NB4 (cell line): ENCODE results near the gene FARP1.

Experiments
- MAX ChIP-seq: IDR thresholded peaks from 2 replicates; pipeline ENCODE4 v1.6.1; 2011; ENCODE audit warnings: low read depth, low read length
- POLR2A ChIP-seq: IDR thresholded peaks from 2 replicates; pipeline ENCODE4 v1.6.1; 2011; ENCODE audit warnings: mild to moderate bottlenecking; ENCODE audit not compliant: insufficient read length; ENCODE audit errors: extremely low read depth
- TF ChIP-seq, protein P1 (sequence below): IDR thresholded peaks from one replicate; pipeline ENCODE4 v1.5.1; 2012; ENCODE audit warnings: low read depth, low read length

DNA sequence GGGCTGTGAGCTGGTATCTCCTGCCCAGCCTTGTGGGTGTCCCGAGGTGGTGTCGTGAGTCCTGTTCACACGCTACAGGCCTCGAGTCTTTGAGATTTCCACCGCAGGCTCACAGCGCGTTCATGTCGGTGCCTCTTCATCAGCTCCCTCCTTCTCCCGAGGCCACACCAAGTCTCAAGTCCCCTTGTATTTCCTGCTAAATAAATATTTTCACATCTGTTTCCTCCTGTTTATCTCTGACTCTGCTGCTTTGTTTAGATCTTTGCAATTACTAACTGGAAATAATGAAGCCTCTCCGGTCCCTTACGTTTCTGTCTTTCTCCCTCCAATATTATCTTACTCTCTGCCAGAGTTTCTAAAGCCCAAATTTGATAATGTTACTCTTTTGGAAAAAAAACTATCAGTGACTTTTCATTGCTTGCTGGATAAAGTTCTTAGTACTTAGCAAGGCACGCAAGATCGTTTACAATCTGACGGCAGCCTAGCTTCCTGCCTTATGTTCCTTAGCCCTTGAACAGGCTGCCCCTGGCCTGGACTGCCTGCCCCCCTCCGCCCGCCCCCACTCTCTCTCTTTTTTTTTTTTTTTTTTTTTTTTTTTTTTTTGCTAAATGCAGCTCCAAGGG lies 164.7 kb downstream of the FARP1 start:
- TF ChIP-seq, protein P1, sequence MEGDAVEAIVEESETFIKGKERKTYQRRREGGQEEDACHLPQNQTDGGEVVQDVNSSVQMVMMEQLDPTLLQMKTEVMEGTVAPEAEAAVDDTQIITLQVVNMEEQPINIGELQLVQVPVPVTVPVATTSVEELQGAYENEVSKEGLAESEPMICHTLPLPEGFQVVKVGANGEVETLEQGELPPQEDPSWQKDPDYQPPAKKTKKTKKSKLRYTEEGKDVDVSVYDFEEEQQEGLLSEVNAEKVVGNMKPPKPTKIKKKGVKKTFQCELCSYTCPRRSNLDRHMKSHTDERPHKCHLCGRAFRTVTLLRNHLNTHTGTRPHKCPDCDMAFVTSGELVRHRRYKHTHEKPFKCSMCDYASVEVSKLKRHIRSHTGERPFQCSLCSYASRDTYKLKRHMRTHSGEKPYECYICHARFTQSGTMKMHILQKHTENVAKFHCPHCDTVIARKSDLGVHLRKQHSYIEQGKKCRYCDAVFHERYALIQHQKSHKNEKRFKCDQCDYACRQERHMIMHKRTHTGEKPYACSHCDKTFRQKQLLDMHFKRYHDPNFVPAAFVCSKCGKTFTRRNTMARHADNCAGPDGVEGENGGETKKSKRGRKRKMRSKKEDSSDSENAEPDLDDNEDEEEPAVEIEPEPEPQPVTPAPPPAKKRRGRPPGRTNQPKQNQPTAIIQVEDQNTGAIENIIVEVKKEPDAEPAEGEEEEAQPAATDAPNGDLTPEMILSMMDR, result no peak
- TF ChIP-seq MAX (no peak), POLR2A (no peak)
